PC-9 (cell line): ENCODE data around the gene STK31.

ENCODE experiments used
- CTCF ChIP-seq: fragments of 200-600 bp; sonication (generic); conservative IDR thresholded peaks from 2 replicates; pipeline ENCODE4 v1.6.1; 2017; ENCODE audit warnings: mixed run types, antibody characterized with exemption, mild to moderate bottlenecking, moderate library complexity
- EZH2 ChIP-seq: fragments of 200-600 bp; sonication (generic); IDR thresholded peaks from 2 replicates; pipeline ENCODE4 v1.8.0; 2017; ENCODE audit warnings: antibody characterized with exemption, low read depth

GRCh38 chr7:23691320-23691719 is 18.7 kb upstream of the STK31 start:
- no peak for TF ChIP-seq CTCF
- TF ChIP-seq EZH2: no peak
